CD4-positive, alpha-beta T cell treated with Interleukin-17A for 1 hour (primary cell): ENCODE data around the gene SYNJ2.
"Not testable (repeated sequence)": the region's sequence is repeated elsewhere in the genome, so short reads cannot be mapped to it uniquely, and the experiment has no call there.

Experiments
- DNase-seq: peaks from one replicate; pipeline ENCODE4 v3.0.0-alpha.2; 2020

The SYNJ2 gene, protein sequence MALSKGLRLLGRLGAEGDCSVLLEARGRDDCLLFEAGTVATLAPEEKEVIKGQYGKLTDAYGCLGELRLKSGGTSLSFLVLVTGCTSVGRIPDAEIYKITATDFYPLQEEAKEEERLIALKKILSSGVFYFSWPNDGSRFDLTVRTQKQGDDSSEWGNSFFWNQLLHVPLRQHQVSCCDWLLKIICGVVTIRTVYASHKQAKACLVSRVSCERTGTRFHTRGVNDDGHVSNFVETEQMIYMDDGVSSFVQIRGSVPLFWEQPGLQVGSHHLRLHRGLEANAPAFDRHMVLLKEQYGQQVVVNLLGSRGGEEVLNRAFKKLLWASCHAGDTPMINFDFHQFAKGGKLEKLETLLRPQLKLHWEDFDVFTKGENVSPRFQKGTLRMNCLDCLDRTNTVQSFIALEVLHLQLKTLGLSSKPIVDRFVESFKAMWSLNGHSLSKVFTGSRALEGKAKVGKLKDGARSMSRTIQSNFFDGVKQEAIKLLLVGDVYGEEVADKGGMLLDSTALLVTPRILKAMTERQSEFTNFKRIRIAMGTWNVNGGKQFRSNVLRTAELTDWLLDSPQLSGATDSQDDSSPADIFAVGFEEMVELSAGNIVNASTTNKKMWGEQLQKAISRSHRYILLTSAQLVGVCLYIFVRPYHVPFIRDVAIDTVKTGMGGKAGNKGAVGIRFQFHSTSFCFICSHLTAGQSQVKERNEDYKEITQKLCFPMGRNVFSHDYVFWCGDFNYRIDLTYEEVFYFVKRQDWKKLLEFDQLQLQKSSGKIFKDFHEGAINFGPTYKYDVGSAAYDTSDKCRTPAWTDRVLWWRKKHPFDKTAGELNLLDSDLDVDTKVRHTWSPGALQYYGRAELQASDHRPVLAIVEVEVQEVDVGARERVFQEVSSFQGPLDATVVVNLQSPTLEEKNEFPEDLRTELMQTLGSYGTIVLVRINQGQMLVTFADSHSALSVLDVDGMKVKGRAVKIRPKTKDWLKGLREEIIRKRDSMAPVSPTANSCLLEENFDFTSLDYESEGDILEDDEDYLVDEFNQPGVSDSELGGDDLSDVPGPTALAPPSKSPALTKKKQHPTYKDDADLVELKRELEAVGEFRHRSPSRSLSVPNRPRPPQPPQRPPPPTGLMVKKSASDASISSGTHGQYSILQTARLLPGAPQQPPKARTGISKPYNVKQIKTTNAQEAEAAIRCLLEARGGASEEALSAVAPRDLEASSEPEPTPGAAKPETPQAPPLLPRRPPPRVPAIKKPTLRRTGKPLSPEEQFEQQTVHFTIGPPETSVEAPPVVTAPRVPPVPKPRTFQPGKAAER (N-terminal part only)

DNA sequence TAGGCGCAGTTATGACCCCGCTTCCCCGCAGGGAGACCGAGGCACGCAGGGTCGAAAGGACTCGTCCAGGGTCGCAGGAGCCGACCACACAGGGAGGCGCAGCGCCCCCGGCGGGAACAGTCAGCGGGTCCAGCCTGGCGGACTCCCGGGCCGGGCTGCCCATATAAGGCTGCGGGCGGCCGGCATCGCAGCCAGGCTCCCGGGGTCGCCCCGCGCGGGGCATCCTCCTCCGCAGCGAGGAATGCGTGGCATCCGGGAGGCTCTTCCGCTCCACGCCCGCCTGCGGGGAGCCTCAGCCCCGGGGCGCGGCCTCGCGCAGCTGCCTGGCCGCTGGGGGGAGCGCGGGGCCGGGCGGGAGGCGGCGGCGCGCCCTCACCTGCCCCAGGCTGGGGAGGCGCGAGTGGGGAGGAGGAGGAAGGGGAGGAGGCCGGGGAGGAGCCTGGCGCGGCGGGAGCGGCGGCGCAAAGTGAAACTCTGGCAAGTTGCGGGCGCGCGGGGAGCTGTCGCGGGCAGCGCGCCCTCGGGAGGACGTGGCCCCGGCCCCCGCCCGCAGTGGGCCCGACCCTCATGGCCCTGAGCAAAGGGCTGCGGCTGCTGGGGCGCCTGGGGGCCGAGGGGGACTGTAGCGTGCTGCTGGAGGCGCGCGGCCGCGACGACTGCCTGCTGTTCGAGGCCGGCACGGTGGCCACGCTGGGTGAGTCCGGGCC lies at the start of gene SYNJ2:
Gene SYNJ2, plus strand, starts transcription at position 469 of the 707 bp plus-strand sequence. Its CDS starts 99 bp downstream, at position 568.
- peak; percentile 88 for DNase-seq

DNA sequence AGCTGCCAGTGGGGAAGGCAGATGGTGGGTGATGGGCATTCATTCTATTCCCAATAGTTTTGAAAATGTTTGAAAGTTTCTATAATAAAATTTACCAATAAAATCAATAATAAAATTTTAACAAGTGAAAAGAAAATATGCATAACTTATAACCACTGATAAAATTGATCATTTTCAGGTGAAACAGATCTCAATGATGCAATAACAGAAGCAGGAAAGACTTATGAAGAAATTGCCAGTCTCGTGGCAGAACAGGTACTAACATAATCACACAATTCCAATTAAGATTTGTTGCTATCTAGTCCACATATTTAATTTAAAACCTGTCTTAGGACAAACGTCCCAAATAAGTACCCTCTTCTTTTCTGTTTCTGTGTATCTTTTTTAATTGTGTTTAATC lies 45.9 kb upstream of the SYNJ2 start:
- DNase-seq, result no peak

DNA sequence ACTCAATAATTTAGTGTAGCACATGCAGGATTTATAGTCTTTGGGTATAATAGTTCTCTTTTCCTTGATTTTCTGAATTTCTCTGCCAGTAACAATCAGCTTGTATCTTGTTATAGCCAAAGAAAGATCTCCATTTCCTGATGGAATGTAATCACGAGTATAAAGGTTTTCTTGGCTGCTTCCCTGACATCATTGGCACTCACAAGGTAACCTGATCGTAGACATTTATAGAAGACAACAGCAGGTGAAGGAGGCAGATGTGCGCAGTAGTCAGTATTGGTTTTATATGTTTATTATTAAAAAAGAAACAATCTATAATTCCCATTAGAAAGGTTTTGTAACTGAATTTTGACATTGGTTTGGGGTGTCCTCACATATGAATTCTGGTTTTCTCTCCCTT lies 44.3 kb upstream of the SYNJ2 start:
- no peak for DNase-seq

DNA sequence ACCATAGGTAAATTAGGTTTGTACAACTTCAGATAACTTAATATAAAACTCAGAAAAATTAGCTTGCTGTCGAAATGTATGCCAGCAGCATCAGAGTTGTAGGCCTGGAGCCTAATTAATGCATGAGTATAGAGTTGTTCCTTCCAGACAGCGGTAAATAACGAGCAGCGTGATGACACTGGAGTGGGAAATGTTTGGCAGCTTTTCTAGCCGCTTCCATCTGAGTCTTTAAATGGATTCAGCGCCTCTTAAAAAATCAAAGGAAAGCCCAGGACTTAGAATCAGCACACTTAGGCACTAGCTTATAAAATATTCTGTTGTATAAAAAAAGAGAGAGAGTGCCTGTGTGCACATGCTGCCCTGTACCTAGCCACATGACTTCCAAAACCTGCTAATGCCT lies 43.7 kb upstream of the SYNJ2 start:
- no peak for DNase-seq

DNA sequence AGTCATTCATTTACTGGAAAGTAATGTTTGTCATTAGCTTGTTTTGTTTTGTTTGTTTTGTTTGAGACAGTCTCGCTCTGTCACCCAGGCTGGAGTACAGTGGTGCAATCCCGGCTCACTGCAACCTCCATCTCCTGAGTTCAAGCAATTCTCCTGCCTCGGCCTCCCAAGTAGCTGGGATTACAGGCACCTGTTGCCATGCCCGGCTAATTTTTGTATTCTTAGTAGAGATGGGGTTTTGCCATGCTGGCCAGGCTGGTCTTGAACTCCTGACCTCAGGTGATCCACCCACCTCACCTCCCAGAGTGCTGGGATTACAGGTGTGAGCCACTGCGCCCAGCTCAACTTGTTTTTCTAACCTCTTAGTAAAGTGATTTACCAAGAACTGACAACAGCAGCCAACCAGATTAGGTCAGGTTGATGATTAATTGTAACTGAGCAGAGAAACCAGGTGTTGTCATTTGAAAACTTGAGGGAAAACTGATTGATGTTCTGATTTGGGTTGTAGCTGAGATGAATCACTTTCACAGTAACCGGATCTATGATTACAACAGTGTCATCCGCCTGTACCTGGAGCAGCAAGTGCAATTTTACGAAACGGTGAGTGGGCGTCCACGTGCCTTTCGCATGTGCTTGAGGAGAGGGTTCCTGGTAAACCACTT lies 41.2 kb upstream of the SYNJ2 start:
- not testable (repeated sequence) for DNase-seq

DNA sequence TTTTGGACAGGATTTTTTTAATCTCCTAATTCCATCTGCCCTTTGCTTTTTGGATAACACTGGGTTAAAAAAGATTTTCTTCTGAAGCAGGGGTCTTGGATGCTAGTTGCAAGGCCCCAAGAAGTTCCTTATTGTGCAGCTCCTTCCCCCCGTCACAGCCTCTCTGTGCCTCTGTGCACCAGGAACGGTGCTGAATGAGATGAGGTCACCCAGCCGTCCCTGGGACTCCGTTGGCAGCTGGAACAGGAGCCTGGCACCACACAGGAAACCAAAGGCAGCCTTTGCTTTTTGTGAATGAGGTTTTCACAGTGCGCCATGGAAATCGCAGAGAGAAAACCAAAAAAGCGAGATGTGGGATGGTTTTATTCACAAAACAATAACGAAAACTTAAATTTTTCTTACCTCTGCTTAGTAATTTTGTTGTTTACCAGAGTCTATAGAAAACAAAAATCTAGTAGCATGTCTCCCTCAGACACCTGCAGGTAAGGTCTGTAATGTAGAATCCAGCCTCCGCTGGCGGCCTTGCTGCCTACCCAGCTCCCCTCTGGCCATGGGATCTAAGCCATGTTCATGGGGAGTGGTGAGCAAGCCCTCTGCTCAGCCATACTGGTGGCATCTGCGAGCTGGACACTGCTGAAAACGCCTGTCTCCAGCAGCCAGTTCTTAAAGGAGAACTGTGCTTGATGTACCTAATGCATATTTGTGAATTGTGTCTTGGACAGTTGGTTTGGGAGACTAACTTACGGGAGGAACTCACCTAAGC lies 40.4 kb upstream of the SYNJ2 start:
- DNase-seq, result no peak

DNA sequence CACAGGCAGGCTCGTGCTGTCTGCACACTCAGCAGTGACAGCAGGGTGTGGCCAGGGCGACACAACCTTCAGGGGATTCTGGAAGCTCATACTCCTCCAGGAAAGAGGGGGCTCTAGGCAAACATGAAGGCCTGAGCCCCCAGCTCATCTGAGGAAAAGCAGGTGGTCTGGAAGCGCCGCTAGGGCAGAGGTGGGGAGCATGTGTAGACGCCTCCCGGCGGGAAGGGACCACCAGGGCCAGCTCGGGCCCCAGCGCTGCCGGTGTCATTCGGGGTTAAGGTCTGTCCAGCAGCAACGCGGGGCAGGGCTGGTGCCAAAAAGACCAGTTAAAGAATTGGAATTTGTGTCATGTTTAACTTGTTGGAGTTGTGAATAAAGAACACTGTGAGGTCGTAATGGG lies 39.3 kb upstream of the SYNJ2 start:
- DNase-seq, result no peak

DNA sequence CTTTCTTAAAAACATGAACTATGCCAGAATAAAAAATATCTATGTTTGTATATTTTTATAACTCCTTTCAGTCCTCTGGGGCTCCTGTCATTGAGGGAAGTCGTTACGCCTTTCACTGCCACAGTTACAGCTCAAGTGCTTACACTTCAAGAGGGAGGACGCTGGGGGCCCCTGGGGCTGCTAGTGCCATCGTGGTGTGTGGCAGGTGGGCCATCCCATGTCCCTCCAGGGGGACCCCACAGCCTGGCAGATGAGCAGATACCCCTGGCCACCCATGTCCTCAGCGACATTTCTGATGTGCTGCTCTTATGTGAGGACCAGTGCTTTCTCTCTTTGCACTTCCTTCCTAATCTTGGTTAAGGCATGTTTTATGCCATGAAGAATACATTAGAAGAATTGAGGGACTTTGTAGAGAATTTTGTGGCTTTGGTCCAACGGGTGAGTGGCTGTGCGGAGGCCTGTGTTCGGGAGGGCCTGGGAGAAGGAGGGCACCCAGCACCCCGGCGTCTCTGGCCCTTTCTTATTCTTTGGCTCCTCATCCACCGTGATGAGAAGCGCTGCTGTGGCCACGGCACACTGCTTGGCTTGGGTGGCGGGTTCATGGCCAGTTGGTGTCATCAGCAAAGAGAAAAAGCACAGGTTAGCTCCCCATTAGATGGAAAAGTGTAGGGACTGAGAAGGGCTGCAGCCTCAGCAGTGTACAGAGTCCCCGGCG lies 38.3 kb upstream of the SYNJ2 start:
- DNase-seq, result no peak

DNA sequence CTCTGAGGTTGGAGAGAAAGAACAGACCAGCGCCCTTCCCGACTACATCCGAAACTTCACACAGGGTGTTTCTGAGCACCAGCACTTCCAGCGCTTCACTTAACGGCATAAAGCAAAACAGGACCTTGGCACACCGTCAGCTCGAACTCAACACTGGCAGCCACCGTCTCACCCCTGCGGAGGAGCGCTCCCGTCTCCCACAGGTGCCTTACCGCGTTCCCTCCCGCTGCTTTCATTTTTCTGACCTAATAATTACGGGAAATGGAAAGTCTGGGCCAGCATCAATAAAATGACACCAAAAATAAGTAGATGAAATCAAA lies 37.7 kb upstream of the SYNJ2 start:
- DNase-seq, result no peak

DNA sequence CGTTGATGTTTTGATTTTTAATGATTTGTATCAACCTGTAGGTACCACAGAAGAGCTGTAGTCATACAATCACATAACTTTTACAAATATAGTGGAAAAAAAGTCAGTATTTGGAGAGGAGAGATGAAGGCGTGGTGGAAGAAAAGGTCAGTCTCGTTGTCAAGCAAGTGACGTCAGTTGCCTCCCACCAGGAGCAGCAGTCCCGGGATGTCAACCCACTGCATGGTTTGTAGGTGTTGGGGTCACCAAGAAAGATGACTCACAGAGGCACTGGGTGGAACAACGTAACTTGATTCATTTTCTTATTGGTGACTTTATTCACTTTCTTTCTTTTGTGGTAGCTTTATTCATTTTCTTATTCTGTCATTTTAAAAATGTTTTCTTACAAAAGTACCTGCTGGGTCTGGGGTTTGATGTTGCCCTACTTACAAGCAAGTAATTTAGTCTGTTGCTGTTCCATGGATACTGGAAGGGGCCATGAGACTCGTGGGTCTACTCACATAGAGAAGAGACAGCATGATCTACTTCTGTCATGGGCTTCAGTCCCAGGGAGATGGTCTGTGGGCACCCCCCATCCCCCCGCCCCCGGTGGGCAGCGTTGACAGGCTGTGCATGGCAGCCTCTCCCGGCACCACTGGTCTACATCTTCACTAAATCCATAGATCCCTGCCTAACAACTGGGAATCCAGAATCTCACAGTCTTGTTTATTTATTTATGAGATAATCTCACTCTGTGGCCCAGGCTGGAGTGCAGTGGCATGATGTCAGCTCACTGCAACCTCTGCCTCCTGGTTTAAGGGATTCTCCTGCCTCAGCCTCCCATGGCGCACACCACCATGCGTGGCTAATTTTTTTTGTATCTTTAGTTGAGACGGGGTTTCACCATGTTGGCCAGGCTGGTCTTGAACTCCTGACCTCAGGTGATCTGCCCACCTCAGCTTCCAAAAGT lies 36.4 kb upstream of the SYNJ2 start:
- DNase-seq, result no peak

DNA sequence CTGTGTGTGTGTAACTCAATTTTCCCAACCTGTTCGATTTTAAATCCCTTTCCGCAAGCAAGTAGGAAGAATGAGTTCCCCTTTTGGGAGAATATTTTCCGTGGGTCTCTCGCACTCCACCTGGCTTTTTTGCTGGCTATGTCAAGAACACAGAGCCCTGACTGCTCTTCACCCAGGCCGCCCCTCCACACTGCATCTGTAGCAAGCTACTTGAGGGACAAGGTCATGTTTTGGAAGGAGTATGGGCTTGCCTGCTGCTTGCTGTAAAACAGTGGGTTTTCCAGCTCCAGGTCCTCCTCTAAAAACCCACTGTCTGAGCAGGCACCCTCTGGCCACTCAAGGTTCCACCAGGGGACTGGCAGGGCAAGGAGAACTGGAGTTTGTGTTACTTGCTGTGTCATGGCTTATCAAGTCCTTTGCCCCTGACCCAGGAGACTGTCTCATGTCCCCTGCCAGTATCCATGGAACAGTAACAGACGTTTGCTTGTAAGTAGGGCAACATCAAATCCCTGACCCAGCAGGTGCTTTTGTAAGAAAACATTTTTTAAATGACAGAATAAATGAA lies 35.5 kb upstream of the SYNJ2 start:
- no peak for DNase-seq

DNA sequence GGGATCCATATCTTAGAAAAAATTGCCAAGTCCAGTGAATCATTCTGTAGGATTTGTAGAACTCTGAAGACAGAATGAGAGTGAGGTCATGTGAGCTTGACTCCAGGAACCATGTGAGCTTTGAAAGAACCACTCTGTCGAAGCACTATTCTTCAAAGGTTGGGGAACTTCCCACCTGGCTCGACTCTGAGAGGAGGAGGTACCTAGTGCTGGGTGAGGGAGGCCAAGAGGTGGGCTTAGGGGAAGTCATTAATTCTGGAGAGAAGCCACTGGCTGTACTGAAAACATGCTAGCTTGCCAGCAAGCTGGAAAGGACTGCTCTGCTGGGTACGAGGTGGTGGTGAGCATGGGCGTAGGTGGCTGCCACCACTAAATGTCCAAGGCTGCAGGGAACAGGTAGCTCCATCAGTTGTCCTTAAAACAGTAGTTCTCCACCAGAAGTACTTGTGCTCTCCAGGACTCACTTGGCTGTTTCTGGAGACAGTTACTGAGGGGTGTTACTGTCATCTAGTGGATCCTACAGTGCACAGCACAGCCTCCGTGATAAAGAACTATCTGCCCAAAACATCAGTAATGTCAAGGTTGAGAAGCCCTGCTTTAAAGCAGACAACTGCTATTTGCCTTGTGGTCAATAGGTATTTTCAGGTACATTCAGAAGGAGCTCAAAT lies 34.7 kb upstream of the SYNJ2 start:
- DNase-seq, result peak; percentile 24

DNA sequence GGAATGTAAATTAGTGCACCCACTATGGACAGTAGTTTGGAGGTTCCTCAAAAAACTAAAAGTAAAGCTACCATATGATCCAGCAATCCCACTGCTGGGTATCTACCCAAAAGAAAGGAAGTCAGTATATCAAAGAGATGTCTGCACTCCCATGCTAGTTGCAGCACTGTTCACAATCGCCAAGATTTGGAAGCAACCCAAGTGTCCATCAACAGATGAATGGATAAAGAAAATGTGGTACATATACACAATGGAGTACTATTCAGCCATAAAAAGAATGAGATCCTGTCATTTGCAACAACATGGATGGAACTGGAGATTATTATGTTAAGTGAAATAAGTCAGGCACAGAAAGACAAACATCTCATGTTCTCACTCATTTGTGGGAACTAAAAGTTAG lies 30.8 kb upstream of the SYNJ2 start:
- not testable (repeated sequence) for DNase-seq

DNA sequence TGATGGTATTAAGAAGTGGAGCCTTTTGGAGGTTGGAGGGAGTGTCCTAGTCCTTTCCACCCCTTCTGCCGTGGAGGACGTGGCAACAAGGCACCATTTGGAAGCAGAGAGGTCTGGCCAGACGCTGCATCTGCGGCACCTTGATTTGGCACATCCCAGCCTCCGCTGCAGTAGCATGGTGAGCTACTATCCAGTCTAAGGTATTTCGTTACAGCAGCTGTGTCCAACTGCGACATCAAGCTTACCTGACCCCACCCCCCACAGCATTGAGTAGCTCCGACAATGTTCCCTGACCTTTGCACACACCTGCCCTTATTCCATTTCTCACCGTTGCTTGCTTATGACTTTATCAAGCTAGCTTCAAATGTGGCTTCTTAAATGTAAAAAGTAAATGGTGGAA lies 29.8 kb upstream of the SYNJ2 start:
- no peak for DNase-seq

DNA sequence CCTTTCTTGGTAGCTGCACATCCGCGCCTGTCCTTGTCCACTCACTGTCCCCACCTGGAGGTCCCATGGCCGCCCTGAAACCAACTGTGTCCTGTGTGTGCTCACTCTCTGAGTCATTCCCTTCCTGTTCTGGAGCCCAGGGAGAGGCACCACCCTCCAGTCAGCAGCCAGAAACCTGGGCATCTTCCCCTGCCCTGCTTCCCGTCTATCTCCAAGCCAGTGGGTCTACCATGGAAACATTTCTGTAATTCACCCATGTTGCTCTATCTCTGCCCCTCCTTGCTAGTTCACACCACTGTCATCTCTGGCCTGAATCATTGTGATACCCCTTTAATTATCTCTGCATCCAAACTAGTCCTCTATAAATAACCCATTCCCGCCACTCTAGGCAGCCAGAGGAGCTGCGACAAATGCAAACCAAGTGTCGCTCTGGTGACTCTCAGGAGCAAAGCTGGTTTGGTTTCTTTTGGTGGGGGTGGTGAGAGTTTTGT lies 28.8 kb upstream of the SYNJ2 start:
- DNase-seq, result no peak

DNA sequence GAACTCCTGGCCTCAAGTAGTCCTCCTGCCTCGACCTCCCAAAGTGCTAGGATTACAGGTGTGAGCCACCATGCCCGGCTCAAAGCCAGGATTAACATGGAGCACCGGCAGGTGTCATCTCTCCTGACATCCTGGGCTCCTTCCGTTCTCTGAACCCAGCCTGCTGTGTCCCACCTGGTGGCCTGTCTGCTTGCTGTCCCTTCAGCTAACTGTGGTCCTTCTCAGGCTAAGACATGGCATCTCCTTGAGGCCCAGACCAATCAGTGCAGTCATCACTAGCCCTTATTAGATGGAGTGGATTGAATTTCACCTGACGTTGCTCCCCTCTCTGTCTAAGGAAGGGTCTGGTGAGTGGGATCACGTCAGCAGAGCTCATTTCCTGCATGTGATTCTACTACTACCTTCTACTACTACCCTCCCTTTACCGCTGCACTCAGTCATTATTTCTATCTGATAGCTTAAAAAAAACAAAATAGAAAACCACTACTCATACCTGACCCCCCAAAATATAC lies 28.0 kb upstream of the SYNJ2 start:
- no peak for DNase-seq

DNA sequence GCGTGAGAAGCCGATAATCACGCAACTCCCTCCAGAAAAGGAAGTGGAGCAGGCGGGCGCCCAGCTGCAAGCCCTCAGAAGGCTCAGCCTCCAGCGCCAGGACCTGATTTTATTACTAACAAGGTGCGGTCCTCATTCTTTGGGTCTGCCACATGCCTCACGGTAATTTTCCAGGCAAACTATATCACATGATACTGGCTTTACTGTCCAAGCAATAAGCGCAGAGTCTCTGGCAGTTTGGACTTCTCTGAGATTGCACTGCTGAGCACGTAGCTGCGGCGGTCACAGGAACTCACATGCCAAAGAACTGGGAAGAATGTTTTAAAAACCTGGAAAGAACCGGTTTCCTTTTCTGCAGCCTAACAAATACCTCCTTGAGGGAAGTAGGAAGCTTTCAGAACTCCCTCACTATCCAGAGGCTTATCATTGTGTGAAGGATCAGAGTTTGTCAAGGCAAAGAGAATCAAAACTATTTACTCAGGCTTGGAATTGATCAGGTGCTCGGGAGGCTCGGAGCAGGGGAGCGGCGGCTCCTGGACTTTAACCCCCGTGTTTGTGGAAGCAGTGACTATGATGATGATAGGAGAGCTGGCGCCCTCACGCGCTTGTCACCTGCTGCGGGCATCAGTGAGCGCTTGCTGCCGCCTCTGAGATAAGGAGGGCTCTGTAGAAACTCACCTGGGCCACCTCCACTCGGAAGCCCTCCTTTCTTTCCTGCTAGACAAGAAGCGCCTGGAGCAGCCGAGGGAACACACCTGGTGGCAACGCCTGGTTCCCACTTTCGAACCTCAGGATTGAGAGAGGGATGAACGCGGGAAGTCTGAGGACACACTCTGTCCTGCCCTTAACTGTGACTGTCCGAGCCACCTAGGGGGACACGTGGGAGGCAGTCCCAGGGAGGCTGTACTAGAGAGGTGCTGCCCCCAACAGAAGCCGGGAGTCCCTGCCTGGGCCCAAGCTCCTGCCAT lies 27.2 kb upstream of the SYNJ2 start:
- no peak for DNase-seq
